ENCODE measurements around the gene ATP5PD.

- TF ChIP-seq TAF1 (IDR thresholded peaks at IDR 0.05; ENCODE audit: low read depth, low read length) = no peak
- TF ChIP-seq POLR2A (IDR thresholded peaks at IDR 0.05; ENCODE audit: low read depth, low read length) = no peak
- no peak for TF ChIP-seq POLR2AphosphoS5 (IDR thresholded peaks at IDR 0.05; ENCODE audit: low read depth, low read length)
- no peak for TF ChIP-seq SPI1 (IDR thresholded peaks at IDR 0.05; ENCODE audit: low read depth, low read length)
- no peak for TF ChIP-seq PAX5 (IDR thresholded peaks at IDR 0.05; ENCODE audit: insufficient read depth, low read length, severe bottlenecking)
- TF ChIP-seq POU2F2 (IDR thresholded peaks at IDR 0.05; ENCODE audit: low read depth, low read length) = no peak
These were observed 23.0 kb upstream of the ATP5PD start for GRCh38 chr17:75069783-75070182.
